ENCODE measurements around the gene PHOX2A. TPM values are rescaled to one million over a fixed set of nuclear protein-coding genes. Genes with fewer than 3 reads are reported as not detected.

Gene PHOX2A
- total RNA-seq, 1 donor from 2014 or later = not detected

- DNase-seq (ENCODE audit: low spot score) = no peak
These were observed 6.9 kb upstream of the PHOX2A start for GRCh38 chr11:72250661-72251464.

- no peak for DNase-seq (ENCODE audit: low spot score)
These were observed 6.0 kb upstream of the PHOX2A start for GRCh38 chr11:72249961-72250360.

DNA sequence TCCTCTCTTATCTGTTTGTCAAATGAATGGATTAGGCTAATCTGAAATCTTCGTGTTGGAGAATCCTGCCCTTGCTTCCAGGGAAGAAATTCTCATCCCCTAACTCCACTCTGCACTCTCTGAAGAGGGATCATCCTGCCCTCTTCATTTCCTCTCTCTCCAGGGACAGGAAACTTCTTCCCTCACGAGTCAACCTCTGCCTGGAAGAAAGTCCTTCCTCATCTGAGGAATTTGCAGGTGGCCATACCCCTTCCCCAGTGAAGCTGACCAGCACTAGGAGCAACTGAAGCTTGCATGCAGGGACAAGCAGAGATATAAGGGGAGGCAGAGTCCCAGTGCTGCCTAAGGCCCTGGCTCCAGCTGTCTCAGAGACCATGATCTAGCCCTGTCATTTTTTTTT lies 3.6 kb upstream of the PHOX2A start:
- no peak for DNase-seq (ENCODE audit: low spot score)

GRCh38 chr11:72245263-72245816 lies 1.4 kb upstream of the PHOX2A start:
- no peak for DNase-seq (ENCODE audit: low spot score)

DNA sequence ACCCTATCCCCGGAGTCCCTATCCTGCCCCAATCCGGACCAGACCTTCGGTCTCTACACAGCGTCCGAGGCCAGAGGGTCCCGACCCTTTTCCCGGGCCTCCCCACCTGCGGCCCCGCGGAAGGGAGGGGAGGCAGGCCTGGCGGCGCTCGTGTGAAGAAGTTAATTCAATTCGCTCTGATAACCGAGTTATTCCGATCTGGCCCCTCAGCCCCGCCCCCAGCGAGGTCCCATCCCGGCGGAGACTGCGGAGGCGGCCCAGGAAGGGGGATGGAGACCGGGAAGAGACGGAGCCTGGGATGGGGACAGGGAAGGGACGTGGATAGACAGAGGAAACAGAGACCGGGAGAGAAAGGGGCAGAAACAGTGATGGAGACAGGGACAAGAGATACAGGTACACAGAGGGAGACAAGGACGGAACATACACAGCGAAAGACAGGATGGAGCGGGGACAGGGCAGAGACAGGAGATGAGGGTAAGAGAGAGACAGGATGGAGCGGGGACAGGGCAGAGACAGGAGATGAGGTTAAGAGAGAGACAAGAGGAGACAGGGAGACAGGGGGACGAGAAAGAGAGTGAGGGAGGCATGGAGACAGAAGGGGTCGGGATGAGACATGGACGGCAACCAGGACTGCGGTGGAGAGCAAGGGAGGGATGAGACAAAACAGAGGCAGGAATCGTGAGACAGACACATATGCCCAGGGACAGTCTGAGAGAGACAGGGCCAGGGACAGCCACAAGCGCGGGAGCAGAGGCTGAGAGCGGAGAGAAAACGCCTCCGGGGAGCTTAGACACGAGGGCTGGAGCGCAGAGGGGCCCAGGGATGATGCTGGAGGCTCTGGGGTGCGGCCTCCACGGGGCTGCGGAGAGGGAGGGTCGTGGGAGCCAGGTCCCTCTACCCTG lies 636 bp upstream of the PHOX2A start:
- no peak for DNase-seq (ENCODE audit: low spot score)

DNA sequence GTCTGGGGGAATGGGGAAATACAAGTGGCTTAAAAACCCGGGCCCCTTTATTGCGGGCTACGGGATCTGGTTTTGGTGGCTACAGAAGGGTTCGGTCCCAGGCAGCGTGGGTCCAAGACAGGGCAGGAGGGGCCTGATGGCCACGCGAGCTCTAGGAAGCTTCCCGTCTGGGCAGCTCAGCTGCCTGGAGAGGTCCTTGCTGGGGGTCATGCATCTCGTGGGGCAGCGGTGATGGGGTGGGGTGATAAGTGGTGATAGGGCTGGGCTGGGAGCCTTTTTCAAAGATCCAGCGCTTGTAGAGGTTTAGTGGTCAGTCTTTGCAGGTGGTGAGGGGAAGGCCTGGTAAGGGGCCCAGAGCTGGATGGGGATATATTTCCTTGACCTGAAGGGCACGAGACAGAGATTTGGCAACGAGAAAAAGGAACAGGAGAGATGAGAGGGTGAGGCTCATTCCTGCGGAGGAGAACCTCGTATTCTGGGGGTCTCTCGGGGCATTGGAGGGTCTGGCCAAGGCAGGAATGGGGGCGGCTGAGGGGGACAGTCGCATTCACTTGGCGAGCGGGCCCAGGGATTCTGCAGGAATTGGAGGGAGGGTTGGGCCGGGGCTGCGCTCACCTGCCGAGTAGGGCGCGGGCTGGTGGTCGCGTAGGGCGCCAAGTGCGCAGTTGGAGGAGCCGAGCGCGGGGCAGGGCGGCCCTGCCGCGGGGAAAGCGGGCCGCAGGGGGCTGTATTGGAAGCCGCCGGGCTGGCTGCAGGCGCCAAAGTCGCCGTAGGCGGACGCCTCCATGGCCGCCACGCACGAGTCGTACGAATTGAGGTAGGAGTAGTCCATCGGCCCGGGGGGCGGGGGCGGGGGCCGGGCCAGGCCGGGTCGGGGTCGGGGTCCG lies 560 bp downstream of the PHOX2A start:
- DNase-seq (ENCODE audit: low spot score) = peak; percentile 57

DNA sequence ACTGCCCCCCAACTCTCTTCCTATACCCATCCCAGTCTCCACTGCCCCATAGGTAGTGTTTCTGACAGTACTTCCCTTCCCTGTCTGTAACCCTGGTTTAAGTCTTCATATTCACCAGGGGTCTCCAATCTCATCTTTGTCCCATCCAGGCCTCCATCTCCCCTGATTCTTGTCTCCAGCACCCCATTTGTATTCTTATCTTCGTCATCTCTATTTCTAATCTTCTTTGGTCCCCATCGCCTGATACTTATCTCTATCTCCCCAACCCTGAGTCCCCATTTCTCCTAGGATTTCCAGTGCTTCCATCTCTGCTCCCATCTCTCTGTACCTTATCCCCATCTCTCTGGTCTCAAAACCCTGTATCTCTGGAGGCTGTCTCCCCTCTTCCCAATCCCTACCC lies 1.8 kb downstream of the PHOX2A start:
- no peak for DNase-seq (ENCODE audit: low spot score)

GRCh38 chr11:72241291-72241781 lies 2.6 kb downstream of the PHOX2A start:
- peak; percentile 68 for DNase-seq (ENCODE audit: low spot score)

DNA sequence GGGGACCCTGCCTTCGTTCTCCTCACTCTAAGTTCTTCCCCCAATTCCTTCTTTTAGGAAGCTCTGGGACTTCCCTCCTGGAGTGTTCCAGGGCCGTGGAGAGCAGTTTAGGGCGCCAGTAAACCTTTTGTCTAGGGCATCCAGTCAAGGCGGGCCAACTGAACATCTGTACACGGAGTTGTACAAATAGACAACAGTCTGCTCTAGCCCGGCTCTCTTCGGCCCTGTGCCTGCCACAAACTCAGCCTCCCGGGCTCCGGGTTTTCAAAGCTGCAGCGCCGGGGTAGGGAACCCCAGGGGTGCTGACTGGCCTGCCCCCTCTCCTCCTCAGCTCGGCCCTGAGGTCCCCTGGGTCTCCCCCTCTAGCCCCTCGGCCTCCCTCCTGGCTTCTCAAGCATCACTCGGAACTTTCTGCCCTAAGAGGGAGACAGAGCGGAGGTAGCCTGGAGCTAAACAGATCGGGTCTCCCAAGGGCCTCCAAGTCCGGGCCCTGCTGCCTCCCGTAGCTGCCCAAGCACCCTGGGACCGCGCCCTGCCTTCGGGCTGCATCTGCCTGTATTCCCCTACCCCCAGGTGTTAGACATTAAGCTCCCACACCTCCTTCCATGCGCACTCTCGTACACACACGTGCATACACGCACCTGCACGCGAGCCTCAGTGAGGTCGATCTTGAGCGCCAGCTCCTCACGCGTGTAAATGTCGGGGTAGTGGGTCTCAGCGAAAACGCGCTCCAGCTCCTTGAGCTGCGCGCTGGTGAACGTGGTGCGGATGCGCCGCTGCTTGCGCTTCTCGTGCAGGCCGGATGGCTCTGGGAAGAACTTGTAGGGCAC lies 3.3 kb downstream of the PHOX2A start:
- DNase-seq (ENCODE audit: low spot score) = peak; percentile 78

DNA sequence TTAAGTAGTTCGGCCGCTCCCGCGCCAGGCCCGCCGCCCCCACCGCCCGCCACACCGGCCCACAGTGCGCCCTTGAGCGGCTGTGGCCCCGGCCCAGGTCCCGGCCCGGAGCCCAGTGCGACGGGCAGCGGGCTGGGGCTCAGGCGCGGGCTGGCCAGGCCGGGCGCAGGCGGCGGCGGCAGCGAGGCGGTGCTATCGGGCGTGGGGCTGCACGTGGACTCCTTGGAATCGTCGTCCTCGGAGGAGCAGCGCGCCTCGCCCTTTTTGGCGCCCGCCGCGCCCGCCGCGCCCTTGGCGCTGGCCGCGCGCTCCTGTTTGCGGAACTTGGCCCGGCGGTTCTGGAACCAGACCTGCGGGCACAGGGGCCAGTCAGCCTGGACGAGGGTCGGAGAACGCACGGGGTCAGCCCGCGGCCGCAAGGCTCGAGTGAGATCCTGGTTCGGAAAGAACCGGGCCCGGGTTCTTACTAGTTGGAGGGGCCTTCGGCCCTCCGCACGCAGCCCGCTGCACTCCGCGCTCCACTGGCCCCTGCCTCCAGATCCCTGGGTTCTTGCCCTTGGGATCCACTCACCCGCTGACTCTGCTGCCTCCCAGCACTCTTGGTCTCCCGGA lies 4.0 kb downstream of the PHOX2A start:
- peak; percentile 91 for DNase-seq (ENCODE audit: low spot score)

DNA sequence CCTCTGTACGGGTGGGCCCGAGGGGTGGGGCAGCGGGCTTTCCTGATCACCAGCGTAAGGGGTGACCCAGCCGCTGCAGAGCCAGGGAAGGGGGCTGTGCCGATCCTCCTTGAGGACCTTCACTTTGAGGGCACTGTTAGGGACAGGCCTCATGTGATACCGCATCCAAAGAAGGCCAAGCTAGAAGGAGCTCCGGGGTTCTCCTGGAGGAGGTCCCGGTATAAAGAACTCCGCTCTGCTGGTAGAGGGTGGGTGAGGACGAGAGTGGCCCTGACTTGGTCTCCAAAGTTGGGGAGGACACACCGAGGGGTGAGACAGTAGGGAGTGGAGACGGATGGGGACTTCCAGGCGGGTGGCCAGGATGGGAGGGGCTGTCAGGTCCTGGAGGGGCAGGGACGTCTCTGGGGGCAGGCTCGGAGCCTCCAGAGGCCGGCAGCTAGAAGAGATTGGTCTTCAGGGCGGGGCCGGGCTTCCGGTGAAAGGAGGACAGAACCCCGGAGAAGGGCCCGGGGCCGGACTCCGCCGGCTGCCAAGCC lies 4.6 kb downstream of the PHOX2A start:
- no peak for DNase-seq (ENCODE audit: low spot score)

DNA sequence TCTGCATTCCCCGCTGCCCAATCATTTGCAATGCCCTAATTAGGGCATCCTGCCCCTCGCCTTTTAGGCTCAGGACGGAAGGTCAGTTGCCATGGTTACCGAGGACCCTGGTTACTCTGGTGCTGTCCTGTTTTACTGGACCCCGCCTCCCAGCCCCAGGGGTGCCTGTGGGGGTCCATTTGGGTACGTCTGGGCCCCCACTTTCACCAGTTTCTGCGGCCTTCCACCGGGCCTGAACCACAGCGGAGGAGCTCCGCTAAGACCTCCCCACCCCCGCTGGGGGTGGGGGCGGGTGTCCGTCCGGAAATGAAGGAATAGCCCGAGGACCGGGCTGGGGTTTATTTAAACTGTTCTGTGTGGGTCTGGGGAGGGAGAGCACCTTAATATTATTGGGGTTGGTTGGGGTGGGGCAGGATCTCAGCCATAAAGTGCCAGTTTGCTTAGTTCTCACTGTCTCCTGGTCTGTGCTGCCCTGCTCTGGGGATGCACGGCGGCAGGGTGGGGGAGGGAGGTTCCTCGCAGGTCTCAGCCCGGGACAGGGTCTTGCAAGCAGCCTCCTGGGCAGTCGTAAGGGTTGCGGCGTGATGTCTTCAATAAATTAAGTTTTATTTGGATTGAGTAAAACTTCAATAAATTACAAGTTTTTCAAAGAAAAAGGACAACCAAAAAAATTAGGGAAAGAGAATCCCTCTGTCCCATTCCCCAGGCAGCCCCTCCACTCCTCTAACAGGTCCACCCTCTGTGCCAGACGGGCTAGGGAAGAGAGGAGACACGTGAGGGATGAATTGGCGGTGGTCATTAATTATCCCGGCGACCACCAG lies 5.3 kb downstream of the PHOX2A start:
- peak; percentile 79 for DNase-seq (ENCODE audit: low spot score)

DNA sequence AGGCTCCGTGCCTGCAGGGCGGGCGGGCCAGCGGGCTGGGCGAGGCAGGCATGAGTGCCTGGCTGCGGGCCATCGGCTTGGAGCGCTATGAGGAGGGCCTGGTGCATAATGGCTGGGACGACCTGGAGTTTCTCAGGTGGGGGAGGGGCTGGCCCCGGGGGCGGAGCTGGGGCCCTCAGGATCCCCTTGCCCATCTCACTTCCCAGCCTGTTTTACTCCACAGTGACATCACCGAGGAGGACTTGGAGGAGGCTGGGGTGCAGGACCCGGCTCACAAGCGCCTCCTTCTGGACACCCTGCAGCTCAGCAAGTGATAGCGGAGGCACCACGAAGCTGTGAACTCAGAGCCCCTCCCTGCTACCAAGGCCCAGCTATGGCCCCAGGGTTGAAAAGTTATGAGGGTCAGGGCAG lies 5.9 kb downstream of the PHOX2A start:
- peak; percentile 86 for DNase-seq (ENCODE audit: low spot score)

- DNase-seq (ENCODE audit: low spot score) = peak; percentile 82
These were observed 6.7 kb downstream of the PHOX2A start for GRCh38 chr11:72237112-72237931.

DNA sequence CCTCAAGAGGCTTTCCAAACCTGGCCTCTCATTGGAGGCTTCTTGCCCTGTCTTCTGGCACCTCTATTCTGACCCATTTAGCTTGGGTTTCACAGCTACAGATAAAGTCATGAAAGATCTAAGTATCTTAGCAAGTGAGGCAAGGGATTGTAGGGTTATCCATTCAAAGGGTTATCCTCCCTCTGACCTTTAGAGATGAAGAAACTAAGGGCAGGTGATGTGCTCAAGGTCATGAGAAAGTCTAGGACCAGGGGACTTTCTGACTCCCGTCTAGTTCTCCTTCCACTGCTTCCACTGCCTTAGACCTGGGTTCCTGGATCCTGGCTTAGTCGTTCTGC lies 7.2 kb downstream of the PHOX2A start:
- no peak for DNase-seq (ENCODE audit: low spot score)

GRCh38 chr11:72236083-72236697 lies 7.8 kb downstream of the PHOX2A start:
- peak; percentile 37 for DNase-seq (ENCODE audit: low spot score)

All from mesenteric fat pad (tissue), 1 donor.